NCI-H187 (cell line): ENCODE measurements around the gene SLF2.

Experiments used
- DNase-seq, 2 experiments: peaks; one replicate each; lab custom pipeline; 2025; lab: John Stamatoyannopoulos, UW

The SLF2 gene

GRCh38 chr10:100899171-100899570 lies 13.6 kb upstream of the SLF2 start:
- no peak for DNase-seq

GRCh38 chr10:100901051-100901450 lies 11.7 kb upstream of the SLF2 start:
- no peak for DNase-seq

GRCh38 chr10:100902622-100903021 lies 10.1 kb upstream of the SLF2 start:
- no peak for DNase-seq

- no peak for DNase-seq
These were observed 7.8 kb upstream of the SLF2 start for GRCh38 chr10:100904917-100905316.

GRCh38 chr10:100907175-100907574 lies 5.6 kb upstream of the SLF2 start:
- DNase-seq = no peak

- DNase-seq = no peak
These were observed 4.9 kb upstream of the SLF2 start for GRCh38 chr10:100907773-100908363.

GRCh38 chr10:100908378-100908777 lies 4.4 kb upstream of the SLF2 start:
- DNase-seq = no peak

- no peak for DNase-seq
These were observed 3.1 kb upstream of the SLF2 start for GRCh38 chr10:100909501-100910263.

- no peak for DNase-seq
These were observed 1.3 kb upstream of the SLF2 start for GRCh38 chr10:100911472-100911871.

- DNase-seq = no peak
These were observed 654 bp upstream of the SLF2 start for GRCh38 chr10:100912013-100912604.

- DNase-seq = no peak
These were observed 705 bp downstream of the SLF2 start for GRCh38 chr10:100913470-100913865.

GRCh38 chr10:100917071-100917470 lies 4.3 kb downstream of the SLF2 start:
- no peak for DNase-seq

GRCh38 chr10:100923580-100923979 lies 10.8 kb downstream of the SLF2 start:
- no peak for DNase-seq

- no peak for DNase-seq
These were observed 14.5 kb downstream of the SLF2 start for GRCh38 chr10:100927266-100927665.

- no peak for DNase-seq
These were observed 15.3 kb downstream of the SLF2 start for GRCh38 chr10:100928039-100928438.

- no peak for DNase-seq
These were observed 17.6 kb downstream of the SLF2 start for GRCh38 chr10:100930368-100930767.

GRCh38 chr10:100934084-100934659 lies 21.4 kb downstream of the SLF2 start:
- no peak for DNase-seq

- no peak for DNase-seq
These were observed 27.1 kb downstream of the SLF2 start for GRCh38 chr10:100939763-100940344.

- DNase-seq = no peak
These were observed 29.5 kb downstream of the SLF2 start for GRCh38 chr10:100942229-100942628.

- no peak for DNase-seq
These were observed 30.7 kb downstream of the SLF2 start for GRCh38 chr10:100943508-100943907.

- no peak for DNase-seq
These were observed 33.0 kb downstream of the SLF2 start for GRCh38 chr10:100945754-100946153.

GRCh38 chr10:100948916-100949315 lies 36.2 kb downstream of the SLF2 start:
- DNase-seq = no peak

GRCh38 chr10:100960251-100960650 lies 47.5 kb downstream of the SLF2 start:
- no peak for DNase-seq
